Upper lobe of left lung (tissue), 4 donors: ENCODE data around the gene DLGAP1.

Experiments used
- POLR2A ChIP-seq, 4 donors: fragments of 450-650 bp; IDR thresholded peaks; one replicate each; pipeline ENCODE4 v1.5.1; 2016 to 2017; ENCODE audit warnings: antibody characterized with exemption in 4 of 4, mild to moderate bottlenecking in 2 of 4
- TF ChIP-seq, protein P1 (sequence below), 6 experiments: fragments of 450-650 bp in 4 of 6; fragments of 200-600 bp in 2 of 6; sonication (generic) in 2 of 6; IDR thresholded peaks; one replicate each; pipeline ENCODE4 v1.5.1; 2016 to 2019; ENCODE audit warnings: antibody characterized with exemption in 6 of 6

DNA sequence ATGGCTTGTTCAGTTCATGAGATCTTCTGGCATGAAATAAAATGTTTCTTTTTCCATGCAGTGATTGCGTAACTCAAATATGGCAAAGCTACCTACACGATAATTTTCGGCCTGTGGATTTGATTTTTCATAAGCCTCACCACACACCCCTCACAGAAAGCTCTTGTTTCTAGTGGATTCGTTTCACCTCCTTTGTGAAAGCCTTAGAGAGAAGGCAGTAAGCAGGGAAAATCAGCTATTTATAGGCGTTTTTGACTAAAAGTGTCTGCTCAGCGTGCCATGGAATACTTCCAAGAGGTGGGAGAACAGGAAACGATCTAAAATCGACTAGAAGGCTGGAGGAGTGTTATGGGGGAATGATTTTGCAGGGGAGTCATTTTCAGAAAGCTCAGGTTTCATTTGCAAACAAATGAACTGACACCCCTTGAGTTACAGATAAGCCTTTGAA is 587.2 kb downstream of the DLGAP1 start:
- TF ChIP-seq, protein P1, sequence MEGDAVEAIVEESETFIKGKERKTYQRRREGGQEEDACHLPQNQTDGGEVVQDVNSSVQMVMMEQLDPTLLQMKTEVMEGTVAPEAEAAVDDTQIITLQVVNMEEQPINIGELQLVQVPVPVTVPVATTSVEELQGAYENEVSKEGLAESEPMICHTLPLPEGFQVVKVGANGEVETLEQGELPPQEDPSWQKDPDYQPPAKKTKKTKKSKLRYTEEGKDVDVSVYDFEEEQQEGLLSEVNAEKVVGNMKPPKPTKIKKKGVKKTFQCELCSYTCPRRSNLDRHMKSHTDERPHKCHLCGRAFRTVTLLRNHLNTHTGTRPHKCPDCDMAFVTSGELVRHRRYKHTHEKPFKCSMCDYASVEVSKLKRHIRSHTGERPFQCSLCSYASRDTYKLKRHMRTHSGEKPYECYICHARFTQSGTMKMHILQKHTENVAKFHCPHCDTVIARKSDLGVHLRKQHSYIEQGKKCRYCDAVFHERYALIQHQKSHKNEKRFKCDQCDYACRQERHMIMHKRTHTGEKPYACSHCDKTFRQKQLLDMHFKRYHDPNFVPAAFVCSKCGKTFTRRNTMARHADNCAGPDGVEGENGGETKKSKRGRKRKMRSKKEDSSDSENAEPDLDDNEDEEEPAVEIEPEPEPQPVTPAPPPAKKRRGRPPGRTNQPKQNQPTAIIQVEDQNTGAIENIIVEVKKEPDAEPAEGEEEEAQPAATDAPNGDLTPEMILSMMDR (IDR thresholded peaks at IDR 0.05): no peak
- no peak for TF ChIP-seq POLR2A (IDR thresholded peaks at IDR 0.05)
